SH-SY5Y (cell line): Measurements from ENCODE around the gene NPIPB9.
"Not testable (repeated sequence)": the region's sequence is repeated elsewhere in the genome, so short reads cannot be mapped to it uniquely, and the experiment has no call there.

Experiments used
- GATA2 ChIP-seq: IDR thresholded peaks from 2 replicates; pipeline ENCODE4 v1.6.1; 2011; ENCODE audit warnings: mild to moderate bottlenecking, low read depth, low read length
- GATA3 ChIP-seq: IDR thresholded peaks from 2 replicates; pipeline ENCODE4 v1.6.1; 2011; ENCODE audit warnings: low read depth, mild to moderate bottlenecking, low read length, moderate library complexity

NPIPB9 gene

GRCh38 chr16:28751487-28751886 lies at the start of gene NPIPB9:
NPIPB9 (plus strand) TSS chr16:28751787.
- TF ChIP-seq GATA3, GATA2: not testable (repeated sequence)

- TF ChIP-seq GATA2, GATA3: not testable (repeated sequence)
Measured at GRCh38 chr16:28711220-28712083, 40.1 kb upstream of the NPIPB9 start, which contains the start of gene EIF3C. EIF3C (plus strand) TSS chr16:28711464; CDS start chr16:28711687, 223 bp downstream.

GRCh38 chr16:28820016-28820415 lies 68.4 kb downstream of the NPIPB9 start:
- no peak for TF ChIP-seq GATA2
- no peak for TF ChIP-seq GATA3

DNA sequence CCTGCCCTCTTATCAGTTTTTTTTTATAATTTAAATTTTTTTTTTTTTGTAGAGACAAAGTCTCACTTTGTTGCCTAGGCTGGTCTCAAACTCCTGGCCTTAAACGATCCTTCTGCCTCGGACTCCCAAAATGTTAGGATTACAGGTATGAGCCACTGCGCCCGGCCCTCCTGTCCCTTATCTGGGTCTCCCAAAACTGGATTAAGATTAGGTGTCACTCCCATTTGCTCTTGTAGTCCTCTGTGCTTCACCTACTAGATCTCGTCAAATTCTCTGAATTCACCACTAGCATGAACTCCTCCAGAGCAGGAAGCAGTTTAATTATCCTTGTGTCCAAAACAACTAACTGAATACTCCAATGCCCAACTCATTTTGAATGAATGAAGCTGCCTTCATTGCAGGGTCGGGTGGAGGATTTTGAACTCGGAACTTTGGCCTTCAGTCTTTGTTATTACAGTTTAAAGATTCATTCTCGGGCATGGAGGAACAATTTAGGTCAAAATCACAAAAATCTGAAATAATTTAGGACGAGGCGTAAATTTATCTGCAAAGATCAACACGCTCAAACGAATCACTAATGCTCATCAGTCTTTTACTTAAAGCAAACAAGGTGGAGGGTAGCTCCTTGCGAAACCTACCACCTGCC lies 70.4 kb downstream of the NPIPB9 start:
- no peak for TF ChIP-seq GATA3
- TF ChIP-seq GATA2, result no peak; the same call in 1 of the 2 replicates
